Right atrium auricular region (tissue), 2 donors: ENCODE data around the gene VSTM4. TPM values are rescaled to one million over a fixed set of nuclear protein-coding genes. Genes with fewer than 3 reads are reported as not detected.

ENCODE experiments used
- DNase-seq: peaks from one replicate; pipeline ENCODE4 v3.0.0-alpha.2; 2019; ENCODE audit warnings: low spot score
- H3K27ac ChIP-seq, 2 donors: fragments of 200-600 bp; sonication (generic); 1 replicate in 1 of 2; 2 replicates in 1 of 2; pipeline ENCODE4 v1.5.1; 2016 to 2019
- H3K27me3 ChIP-seq, 2 donors: fragments of 200-600 bp; sonication (generic); one replicate each; pipeline versions ENCODE4 v1.5.1 to v1.6.0; 2017 to 2019
- H3K36me3 ChIP-seq: fragments of 200-600 bp; sonication (generic); one replicate; pipeline ENCODE4 v1.5.1; 2016
- H3K4me1 ChIP-seq, 2 donors: fragments of 200-600 bp; sonication (generic); one replicate each; pipeline versions ENCODE4 v1.5.1 to v1.6.0; 2017 to 2019
- H3K4me3 ChIP-seq, 2 donors: fragments of 200-600 bp; sonication (generic); 1 replicate in 1 of 2; 2 replicates in 1 of 2; pipeline ENCODE4 v1.5.1; 2017 to 2019; ENCODE audit warnings: mild to moderate bottlenecking in 1 of 2, moderate library complexity in 1 of 2
- H3K9me3 ChIP-seq, 2 donors: fragments of 200-600 bp; sonication (generic); one replicate each; pipeline ENCODE4 v1.5.1; 2019
- CTCF ChIP-seq, 2 donors: fragments of 200-600 bp; sonication (generic); IDR thresholded peaks; one replicate each; pipeline ENCODE4 v1.5.1; 2019; ENCODE audit warnings: antibody characterized with exemption in 2 of 2
- total RNA-seq, 2 donors: library from RNA; depleted of rRNA; stranded (reverse); fragments of >200 nt; gene quantifications; one replicate each; pipeline ENCODE4 v1.1.0, GENCODE V29; 2016

Gene VSTM4
- total RNA-seq, 2 donors from 2014 or later, result 17.6 to 22.7 TPM

DNA sequence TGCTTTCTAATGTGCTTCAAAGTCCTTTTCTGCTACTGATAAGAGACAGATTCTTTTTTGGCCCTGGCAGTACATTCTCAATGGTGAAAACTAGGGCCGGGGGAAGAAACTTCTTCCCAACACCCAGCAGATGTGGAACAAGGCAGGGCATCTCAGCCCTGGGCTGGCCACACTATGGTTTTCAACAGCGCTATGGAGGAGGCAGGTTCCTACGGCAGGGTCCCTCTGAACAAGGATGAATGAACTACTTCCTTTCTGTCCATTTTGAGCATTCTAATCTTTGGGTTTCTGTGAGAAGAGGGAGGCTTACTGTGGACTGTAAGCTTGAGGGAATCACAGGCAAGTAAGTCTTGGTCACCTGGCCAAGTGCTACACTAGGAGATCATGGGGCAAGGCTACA, 78.7 kb downstream of the VSTM4 start:
- no peak for TF ChIP-seq CTCF (IDR thresholded peaks at IDR 0.05)
- no peak for DNase-seq
- H3K4me1 ChIP-seq, result no peaks in the 10 kb centered on the region
- peaks cover 5% of the 10 kb centered on the region for H3K36me3 ChIP-seq
- no peaks in the 10 kb centered on the region for H3K9me3 ChIP-seq
- no peak overlapping the region for H3K27ac ChIP-seq
- H3K4me3 ChIP-seq, result no peak overlapping the region
- H3K27me3 ChIP-seq, result no peaks in the 10 kb centered on the region

DNA sequence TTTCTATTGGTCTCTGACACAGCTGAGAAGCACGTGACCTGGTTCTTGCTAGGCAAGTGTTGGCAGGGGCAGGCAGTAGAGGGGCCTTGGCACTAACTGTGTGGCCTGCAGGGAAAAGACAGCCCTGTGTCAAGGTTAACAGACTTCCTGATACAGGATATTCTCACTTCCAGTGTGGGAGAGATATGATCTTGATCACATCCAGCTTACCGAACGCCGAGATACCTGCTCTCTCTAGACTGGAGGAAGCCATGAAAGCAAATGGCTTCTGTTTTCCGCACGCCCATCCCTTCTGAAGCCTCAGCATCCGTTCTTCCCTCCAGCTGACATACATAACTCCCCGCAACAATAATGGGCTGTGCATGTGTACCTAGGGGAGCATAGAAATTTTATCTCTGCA, 79.4 kb downstream of the VSTM4 start:
- Histone ChIP-seq H3K4me3 (no peak overlapping the region), H3K27me3 (no peaks in the 10 kb centered on the region), H3K36me3 (peaks cover 5% of the 10 kb centered on the region), H3K27ac (no peak overlapping the region), H3K4me1 (no peaks in the 10 kb centered on the region), H3K9me3 (no peaks in the 10 kb centered on the region)
- no peak for TF ChIP-seq CTCF (IDR thresholded peaks at IDR 0.05)
- DNase-seq, result no peak

GRCh38 chr10:49034925-49035324, 80.4 kb downstream of the VSTM4 start:
- TF ChIP-seq CTCF (IDR thresholded peaks at IDR 0.05), result no peak
- no peak for DNase-seq
- Histone ChIP-seq H3K36me3 (peaks cover 5% of the 10 kb centered on the region), H3K9me3 (no peaks in the 10 kb centered on the region), H3K4me3 (no peak overlapping the region), H3K27me3 (no peaks in the 10 kb centered on the region), H3K4me1 (no peaks in the 10 kb centered on the region), H3K27ac (no peak overlapping the region)

GRCh38 chr10:49033939-49034338, 81.4 kb downstream of the VSTM4 start:
- H3K9me3 ChIP-seq, result no peaks in the 10 kb centered on the region
- peaks cover 5% of the 10 kb centered on the region for H3K36me3 ChIP-seq
- no peak for TF ChIP-seq CTCF (IDR thresholded peaks at IDR 0.05)
- no peaks in the 10 kb centered on the region for H3K4me1 ChIP-seq
- H3K27ac ChIP-seq, result no peak overlapping the region
- H3K27me3 ChIP-seq, result no peaks in the 10 kb centered on the region
- no peak for DNase-seq
- H3K4me3 ChIP-seq, result no peak overlapping the region

- TF ChIP-seq CTCF (IDR thresholded peaks at IDR 0.05), result no peak
- Histone ChIP-seq H3K4me3 (no peak overlapping the region), H3K36me3 (no peaks in the 10 kb centered on the region), H3K4me1 (peaks cover 0 to 9% of the 10 kb centered on the region in 2 donors), H3K9me3 (no peaks in the 10 kb centered on the region), H3K27me3 (no peaks in the 10 kb centered on the region), H3K27ac (no peak overlapping the region)
- no peak for DNase-seq
Observed at GRCh38 chr10:49029666-49030065, 85.7 kb downstream of the VSTM4 start.

DNA sequence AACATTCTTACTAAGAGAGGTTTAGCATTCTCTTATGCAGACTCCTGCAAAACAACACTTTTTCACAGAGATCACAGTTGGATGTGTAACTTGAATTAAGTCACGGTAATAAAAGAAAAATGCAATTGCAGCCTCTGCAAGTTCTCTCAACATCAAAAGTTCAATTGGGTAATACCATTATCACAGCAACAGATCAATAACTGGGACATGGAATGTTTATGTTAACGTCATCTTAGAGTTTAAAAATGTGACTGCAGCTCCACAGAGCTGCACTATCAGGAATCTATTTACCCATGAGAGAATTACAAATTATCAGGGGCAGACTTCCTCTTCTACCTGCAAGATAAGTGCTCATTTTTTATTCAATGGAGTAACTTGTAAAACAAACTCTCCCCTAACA, 86.7 kb downstream of the VSTM4 start:
- no peak for TF ChIP-seq CTCF (IDR thresholded peaks at IDR 0.05)
- Histone ChIP-seq H3K4me1 (peaks cover 0 to 20% of the 10 kb centered on the region in 2 donors), H3K27ac (no peak overlapping the region), H3K27me3 (no peaks in the 10 kb centered on the region), H3K4me3 (no peak overlapping the region), H3K36me3 (no peaks in the 10 kb centered on the region), H3K9me3 (no peaks in the 10 kb centered on the region)
- DNase-seq, result no peak
